Anterior cingulate cortex (tissue), 58 donors: ENCODE data around the gene OR4D11.
"Not testable (repeated sequence)": the region's sequence is repeated elsewhere in the genome, so short reads cannot be mapped to it uniquely, and the experiment has no call there.

Experiments
- DNase-seq, 58 donors: peaks; one replicate each; lab custom pipeline; 2025; lab: John Stamatoyannopoulos, UW

The OR4D11 gene

DNA sequence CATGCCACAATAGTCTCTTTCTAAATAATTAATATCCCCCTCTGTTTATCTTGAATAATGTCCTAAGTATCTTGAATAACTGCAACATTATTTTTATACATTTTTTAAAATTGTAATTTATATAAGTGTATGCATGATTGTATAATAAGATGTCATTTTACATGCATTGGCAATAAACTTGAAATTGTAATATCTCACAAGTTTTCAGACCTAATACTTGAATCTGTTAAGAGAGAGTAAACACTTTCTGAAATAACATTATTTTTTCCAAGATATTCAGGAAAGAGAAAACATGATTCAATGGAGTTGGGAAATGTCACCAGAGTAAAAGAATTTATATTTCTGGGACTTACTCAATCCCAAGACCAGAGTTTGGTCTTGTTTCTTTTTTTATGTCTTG lies at the start of gene OR4D11:
Gene OR4D11, plus strand, starts transcription at position 301 of the 400 bp plus-strand sequence. Its CDS starts 0 bp downstream, at position 301.
- no peak for DNase-seq

DNA sequence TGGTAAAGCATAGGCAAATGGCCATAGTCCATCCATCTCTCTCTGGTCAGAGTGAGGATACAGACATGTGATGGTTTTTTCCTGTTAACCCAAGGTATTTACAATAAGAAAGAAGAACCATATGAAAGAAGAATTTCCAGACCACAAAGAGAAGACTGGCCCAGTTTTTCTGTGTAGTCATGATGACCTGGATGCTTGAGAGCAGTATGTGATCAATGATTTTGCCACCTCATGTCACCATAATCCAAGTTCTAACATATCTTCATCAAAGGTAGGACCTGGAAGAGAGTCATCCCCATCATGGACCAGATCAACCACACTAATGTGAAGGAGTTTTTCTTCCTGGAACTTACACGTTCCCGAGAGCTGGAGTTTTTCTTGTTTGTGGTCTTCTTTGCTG lies 46.7 kb upstream of the OR4D11 start, which contains the start of gene OR4D6:
Gene OR4D6, plus strand, starts transcription at position 301 of the 400 bp plus-strand sequence. Its CDS starts 0 bp downstream, at position 301.
- DNase-seq, result no peak

DNA sequence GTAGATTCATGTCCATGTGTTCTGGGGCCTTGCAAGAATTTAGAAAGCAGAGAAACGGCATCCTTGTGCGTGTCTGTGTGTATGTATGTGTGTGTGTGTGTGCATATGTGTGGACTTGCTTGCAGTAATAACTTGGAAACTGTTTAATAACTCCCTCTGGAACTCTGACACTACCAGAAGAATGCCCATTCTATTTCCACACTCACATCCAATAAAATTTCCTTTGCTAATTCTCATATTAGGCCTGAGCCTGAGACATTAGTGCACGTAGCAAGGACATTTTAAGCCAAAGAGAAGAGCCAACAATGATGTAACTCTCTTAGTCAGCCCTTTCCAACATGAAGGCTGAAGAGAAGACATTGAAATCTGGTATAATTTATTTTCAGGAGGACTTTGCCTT lies 43.5 kb upstream of the OR4D11 start:
- DNase-seq, result no peak

DNA sequence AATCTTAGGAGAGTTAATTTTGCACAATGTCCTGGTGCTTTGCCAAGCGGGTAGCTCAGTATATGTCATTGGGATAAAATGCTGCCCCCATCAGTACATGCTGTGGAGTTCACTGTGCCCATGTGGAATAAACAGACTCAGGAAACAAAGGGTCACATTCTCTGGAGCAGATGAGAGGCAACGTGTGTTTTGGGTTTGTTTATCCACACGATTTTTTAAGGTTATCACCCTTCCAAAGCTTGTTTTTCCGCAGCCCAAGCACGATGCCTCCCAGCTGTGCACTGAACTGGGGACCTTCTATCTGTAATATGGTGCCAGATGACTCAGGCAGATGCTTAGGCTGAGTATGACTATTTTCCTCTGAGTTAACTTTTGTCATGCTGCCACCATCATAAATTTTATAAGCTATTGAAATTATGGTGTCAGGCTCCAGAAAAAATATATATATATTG lies 40.2 kb upstream of the OR4D11 start:
- DNase-seq, result no peak

DNA sequence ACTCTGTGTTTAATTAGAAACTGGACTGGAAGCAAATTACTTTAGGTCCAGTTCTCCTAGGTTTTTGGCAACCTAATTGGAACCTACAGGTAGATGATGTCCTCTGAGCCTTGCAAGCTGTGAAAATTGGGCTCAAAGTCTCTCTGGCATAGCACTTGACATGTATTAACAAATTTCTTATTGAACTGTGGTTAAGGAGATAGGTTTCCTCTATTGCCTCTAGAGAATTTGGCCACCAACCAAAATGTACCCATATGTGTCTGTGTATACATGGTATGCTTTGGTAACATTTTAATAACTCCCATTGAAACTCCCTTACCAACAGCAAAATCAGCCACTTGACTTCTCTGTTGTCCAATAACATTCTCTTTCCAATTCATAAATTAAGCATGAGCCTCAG lies 30.4 kb upstream of the OR4D11 start, which contains the start of gene OR4D10:
Gene OR4D10, plus strand, starts transcription at position 301 of the 400 bp plus-strand sequence. CDS start 4,115 bp downstream, outside the sequence.
- DNase-seq, result no peak

DNA sequence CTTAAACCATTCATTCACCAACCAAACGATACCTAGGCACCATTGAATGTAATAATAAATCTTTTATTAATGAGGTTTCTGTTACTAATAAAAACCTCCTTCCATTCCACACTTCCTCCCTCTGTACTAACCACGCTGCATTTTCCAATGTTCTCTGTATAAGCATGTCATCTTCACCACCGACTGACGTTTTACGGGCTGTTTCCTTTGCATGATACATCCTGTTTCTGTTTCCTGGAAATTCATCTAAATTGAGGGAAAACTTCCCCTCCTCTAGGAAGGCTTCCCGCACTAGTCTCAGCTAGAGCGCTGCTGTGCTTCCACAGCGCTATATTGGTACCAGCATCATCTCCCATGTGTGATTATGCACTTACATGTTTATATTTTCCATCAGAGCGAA lies 28.2 kb upstream of the OR4D11 start:
- DNase-seq, result no peak

DNA sequence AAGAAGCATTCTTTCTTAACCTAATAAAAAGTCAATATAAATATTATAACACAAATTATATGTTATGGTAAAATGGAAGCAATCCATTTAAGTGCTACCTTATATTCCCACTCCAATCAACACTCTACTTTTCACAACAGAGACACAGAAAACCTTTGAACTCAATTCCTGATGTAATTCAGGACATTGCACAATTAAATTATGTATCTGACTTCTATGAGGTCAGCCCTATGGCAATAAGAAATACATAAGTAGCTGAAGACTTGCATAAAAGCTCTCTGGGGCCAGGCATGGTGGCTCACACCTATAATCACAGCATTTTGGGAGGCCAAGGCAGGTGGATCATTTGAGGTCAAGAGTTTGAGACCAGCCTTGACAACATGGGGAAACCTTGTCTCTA lies 23.5 kb upstream of the OR4D11 start:
- DNase-seq, result no peak

DNA sequence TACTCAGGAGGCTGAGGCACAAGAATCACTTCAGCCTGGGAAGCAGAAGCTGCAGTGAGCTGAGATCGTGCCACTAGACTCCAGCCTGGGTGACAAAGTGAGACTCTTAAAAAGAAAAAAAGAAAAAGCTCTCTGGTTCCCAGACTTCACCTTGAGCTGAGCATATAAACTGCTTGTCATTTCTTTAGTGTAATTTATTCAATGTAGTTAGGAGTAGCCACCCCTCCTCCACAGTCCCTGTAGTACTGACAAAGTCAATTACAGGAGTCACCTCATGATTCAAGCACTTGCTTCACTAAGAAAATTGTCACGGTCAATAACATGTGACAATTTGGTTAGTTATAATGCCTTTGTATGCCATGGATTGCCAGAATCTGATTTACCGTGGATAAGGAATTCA lies 23.0 kb upstream of the OR4D11 start:
- no peak for DNase-seq

DNA sequence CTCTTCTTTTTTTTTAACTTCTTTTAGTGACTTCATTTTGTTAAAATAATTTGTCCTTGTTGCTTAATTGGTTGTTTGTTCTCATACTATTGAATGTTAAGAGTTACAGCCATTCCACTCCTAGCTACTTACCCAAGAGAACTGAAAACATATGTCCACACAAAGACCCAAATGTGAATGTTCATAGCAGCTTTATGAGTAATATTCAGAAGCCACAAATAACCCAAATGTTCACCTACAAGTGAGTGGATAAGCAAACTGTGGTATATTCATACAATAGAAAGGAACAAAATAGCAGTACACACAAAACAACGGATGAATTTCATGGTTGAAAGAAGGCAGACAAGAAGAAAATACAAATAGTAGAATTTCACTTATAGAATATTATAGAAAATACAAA lies 1.4 kb upstream of the OR4D11 start:
- DNase-seq, result no peak

DNA sequence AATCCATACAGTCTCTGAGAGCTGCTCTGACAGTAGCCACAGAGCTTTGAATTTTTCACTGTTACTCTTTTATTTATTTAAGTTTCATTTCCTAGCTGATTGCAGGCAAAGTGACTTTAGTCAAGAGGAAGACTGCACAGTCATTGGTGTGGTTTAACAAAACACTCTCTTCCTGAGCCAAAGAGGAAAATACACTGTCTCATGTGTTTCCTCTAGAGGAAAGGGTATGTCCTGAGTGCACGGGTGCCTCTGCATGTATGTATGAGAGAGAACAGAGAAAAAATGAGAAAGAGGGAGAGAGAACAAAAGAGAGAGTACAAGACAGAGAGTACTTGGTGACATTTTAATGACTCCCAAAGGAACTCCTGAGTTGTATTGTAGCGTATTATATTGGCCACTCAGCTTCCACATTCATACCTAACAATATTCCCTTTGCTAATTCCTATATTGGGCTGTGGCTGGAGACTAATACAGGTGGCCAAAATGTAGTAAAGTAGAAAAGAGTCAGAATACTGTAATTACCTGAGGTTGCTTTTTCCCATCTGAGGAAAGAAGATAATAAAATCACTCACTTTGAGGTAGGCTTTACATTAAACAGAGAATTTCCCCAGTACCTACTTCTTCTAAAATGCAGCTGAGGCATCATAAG lies 7.7 kb downstream of the OR4D11 start, which contains the start of gene OR4D9:
Gene OR4D9, plus strand, starts transcription at position 599 of the 649 bp plus-strand sequence. CDS start 3,374 bp downstream, outside the sequence.
- DNase-seq, result no peak

DNA sequence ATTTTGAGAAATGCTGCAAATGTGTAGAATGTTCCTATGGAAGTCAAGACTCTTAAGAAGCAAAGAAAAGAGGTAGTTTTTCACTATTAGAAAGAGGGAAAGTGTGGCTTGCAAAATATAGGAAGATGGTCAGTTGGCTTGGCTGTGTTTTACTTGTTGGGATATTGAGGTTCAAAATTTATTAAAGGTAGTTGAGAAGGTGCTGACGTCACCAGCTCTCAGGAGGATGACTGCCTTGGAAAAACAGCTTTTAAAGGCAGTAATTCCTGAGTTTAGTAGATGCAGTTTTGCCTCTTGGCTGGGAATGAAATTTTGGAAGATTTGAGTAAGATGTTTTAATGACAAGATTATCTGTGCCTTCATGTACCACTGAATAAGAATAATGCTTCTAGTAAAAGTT lies 8.3 kb downstream of the OR4D11 start:
- DNase-seq, result no peak

DNA sequence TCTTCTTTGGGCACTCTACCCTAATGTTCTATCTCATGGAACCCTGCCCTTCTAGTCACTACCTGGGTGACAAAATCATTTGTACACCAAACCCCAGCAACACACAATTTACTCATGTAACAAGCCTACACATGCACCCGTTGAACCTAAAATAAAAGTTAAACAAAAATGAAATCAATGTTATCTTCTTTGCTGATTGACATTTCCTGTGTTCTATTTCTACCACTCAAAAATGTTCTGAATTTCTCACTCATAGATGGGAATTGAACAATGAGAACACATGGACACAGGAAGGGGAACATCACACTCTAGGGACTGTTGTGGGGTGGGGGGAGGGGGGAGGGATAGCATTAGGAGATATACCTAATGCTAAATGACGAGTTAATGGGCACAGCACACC lies 16.8 kb downstream of the OR4D11 start:
- DNase-seq, result not testable (repeated sequence)

DNA sequence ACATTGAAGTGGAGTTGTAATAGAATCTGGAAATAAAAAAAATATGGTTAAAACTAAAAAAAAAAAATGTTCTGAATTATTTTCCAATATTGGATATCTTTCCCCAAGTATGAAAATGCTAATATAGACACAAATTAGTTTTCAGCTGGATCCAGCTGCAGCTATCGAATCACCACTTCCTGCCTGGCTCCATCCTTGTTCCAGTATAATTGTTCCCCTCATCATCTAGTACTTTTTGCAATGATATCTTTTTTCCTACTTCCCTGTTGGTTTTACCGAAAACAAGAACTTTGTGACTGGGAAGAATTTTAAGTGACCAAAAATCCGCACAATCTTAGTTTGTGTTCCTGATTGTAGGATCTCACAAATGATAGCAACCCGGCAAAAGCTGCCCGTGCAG lies 17.4 kb downstream of the OR4D11 start:
- no peak for DNase-seq

DNA sequence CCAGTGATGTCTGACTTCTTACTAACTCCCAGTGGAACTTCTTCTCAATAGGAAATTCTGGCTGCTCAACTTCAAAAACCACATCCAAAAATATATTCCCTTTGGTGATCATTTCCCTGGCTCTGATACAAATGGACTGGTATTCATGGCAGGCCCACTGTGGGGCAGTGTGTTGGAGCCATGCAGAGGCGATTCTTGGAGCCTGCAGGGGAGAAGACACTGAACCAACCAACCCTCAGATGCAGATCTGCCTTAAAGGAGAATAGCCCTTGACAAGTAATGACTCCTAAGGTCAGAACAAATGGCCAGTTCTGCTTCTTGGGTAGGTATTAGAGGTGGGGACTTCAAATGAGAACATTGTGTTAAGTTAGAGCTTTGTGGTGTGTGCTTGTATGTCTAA lies 20.2 kb downstream of the OR4D11 start:
- DNase-seq, result no peak

DNA sequence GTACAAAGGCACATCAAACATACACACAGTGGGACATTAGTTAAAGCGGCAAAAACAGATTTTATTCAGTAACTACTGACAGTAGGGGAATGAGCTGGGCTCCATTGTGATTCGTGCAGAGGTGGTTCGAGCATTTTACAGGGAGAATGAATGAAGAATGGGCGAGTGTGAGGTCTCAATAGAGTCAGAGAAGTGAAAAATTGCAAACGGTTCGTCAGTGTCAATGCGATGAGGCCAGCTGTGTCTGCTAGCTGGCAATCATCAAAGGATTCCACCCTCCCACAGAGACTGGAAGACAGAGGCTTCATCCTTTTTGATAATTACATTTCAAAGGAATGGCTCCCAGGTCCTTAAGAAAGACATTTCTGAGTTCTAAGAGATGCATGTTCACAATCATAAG lies 25.3 kb downstream of the OR4D11 start:
- DNase-seq, result no peak

DNA sequence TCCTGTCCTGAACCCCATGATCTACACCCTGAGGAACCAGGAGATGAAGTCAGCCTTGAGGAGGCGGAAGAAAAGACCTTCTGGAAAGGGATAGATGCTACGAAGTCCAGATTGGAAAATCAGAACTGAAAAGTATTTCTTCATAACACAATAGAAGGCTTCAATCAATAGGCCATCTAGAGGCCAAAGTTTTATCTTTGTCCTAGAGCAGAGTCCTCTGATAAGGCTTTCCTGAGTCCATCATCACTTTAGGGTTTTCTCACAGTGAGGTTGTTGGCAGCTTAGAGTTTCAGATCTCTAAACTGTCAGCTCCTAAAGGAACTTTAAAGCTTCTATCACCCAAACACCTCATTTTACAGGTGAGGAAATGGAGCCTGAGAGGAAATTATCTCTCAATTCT lies 29.2 kb downstream of the OR4D11 start:
- no peak for DNase-seq

DNA sequence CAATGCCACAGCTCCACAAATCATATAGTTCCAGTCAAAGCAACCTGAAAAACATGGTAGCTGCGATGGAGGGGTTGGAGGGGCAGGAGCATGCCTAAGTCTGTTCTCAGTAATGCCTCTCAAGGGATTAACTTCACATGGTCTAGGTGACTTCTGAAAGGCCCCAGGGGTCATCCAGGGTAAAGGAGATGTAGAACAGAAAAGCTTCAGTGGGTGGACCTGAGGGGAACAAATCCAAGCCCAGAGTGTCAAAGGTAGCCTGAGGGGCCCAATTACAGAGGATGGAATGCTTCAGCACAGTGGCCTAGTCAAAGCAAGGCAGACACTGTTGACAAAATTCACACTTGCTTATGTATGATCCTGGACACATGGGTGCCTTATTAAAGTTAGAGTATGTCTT lies 31.3 kb downstream of the OR4D11 start:
- no peak for DNase-seq

DNA sequence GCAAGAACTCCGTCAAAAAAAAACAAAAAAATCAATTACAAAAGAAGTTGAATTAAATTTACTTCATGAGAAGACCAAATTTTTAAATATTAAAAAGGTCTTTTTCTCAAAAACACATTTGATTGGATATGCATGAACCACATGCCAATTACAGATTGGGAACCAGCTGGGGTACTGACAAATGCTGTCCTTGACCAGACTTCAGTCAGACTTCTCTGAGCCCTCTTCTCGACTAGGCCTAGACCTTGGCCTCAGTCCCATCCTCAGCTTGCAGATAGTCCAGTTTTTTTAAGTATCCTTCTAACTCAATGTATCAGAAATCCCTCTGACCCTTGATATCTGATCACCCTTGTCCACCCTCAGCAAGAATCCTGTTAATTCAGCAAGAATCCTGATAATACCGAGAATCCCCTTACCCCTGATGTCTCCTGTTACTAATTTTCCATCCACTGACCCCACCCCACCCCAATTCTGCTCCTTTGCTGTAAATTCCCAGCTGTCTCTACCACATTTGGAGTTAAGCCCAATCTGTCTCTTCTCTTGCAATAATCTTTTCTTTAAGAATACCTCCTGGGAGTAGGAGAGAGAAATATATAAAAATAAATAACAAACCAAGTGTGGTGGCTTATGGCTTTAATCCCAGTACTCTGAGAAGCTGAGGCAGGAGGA lies 38.9 kb downstream of the OR4D11 start:
- DNase-seq, result no peak

DNA sequence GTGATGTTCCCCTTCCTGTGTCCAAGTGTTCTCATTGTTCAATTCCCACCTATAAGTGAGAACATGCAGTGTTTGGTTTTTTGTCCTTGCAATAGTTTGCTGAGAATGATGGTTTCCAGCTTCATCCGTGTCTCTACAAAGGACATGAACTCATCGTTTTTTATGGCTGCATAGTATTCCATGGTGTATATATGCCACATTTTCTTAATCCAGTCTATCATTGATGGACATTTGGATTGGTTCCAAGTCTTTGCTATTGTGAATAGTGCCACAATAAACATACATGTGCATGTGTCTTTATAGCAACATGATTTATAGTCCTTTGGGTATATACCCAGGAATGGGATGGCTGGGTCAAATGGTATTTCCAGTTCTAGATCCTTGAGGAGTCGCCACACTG lies 40.3 kb downstream of the OR4D11 start:
- DNase-seq, result not testable (repeated sequence)

DNA sequence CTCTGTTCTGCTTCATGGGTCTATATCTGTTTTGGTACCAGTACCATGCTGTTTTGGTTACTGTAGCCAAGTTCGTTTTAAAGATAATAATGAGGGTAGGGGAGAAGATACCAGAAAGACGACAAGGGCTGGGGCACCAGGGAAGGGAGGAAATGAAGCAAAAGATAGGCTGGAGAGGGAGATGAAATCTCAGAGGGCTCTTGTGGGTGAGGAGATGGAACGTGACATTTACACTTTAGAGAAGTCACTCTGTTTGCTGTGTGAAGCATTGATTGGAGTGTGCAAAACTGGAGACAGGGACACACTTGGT lies 41.4 kb downstream of the OR4D11 start:
- no peak for DNase-seq

DNA sequence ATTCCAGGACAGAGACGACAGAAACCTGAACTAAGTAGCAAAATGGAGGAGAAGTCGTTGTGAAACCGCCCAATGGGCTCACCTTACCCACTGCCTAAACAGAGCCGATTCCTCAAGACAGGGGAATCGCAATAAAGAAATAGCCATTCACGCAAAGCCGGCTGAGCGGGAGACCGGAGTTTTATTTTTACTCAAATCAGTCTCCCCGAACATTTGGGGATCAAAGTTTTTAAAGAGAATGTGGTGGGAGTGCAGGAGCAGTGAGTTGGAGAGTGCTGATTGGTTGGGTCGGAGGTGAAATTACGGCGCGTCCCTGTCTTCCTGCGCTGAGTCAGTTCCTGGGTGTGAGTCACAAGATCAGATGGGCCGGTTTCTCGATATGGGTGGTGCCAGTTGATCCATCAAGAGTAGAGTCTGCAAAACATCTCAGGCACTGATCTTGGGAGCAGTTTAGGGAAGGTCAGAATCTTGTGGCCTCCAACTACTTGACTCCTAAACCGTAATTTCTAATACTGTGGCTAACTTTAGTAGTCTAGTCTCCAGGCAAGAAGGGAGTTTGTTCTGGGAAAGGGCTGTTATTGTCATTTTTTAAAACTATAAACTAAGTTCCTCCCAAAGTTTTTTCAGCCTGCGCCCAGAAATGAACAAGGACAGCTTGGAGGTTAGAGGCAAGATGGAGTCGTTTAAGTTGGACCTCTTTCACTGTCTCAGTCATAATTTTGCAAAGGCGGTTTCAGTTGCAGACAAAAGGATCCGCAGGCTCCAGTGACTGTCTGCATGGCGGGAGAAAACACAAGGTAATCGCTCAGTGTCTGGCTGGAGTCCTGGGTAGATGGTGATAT lies 42.0 kb downstream of the OR4D11 start:
- no peak for DNase-seq
